Measurements from ENCODE around the gene LHX4.

DNA sequence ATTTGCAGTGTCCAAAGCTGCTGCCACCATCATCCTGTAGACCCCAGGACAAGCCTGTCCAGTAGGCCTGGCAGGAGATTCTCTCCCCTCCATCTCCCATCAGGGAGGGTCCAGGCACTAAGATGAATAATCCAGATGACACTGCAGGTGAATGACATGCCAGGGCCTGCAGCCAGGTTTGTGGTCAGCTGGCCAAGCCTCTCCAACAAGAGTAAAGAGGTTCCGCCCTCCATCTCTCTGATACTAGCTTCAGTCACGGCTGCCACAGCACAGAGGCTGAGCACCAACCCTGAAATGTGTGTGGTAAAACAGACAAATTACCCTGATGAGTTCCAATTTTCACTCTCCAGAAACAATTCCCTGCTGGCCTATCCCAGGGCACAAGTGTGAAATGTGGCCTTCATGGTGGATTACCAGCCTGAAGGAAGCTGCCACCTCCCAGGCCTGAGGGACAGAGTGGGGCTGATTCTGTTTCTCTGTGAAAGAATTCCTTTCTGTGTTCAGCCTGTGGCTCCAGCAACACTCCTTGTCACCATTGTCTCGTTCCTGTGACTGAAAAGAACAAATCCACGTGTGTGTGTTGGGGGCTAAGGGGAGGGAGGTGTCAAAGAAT lies 19.9 kb upstream of the LHX4 start:
- TF ChIP-seq, protein P1, sequence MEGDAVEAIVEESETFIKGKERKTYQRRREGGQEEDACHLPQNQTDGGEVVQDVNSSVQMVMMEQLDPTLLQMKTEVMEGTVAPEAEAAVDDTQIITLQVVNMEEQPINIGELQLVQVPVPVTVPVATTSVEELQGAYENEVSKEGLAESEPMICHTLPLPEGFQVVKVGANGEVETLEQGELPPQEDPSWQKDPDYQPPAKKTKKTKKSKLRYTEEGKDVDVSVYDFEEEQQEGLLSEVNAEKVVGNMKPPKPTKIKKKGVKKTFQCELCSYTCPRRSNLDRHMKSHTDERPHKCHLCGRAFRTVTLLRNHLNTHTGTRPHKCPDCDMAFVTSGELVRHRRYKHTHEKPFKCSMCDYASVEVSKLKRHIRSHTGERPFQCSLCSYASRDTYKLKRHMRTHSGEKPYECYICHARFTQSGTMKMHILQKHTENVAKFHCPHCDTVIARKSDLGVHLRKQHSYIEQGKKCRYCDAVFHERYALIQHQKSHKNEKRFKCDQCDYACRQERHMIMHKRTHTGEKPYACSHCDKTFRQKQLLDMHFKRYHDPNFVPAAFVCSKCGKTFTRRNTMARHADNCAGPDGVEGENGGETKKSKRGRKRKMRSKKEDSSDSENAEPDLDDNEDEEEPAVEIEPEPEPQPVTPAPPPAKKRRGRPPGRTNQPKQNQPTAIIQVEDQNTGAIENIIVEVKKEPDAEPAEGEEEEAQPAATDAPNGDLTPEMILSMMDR (CRISPR knock-in tag; IDR thresholded peaks at IDR 0.05) = no peak
- TF ChIP-seq RNF2 (conservative IDR thresholded peaks at IDR 0.05; ENCODE audit: low read depth) = no peak
- TF ChIP-seq EZH2 (conservative IDR thresholded peaks at IDR 0.05; ENCODE audit: low read depth, low read length) = no peak
- no peak for TF ChIP-seq REL (CRISPR knock-in tag; conservative IDR thresholded peaks at IDR 0.05)
- no peak for TF ChIP-seq BRCA1 (CRISPR knock-in tag; IDR thresholded peaks at IDR 0.05)
- no peak for TF ChIP-seq CBX2 (IDR thresholded peaks at IDR 0.05; ENCODE audit: low read depth, low read length)
- TF ChIP-seq CBX2 (CRISPR knock-in tag; IDR thresholded peaks at IDR 0.05; ENCODE audit: low read depth) = no peak
- TF ChIP-seq, protein P2, sequence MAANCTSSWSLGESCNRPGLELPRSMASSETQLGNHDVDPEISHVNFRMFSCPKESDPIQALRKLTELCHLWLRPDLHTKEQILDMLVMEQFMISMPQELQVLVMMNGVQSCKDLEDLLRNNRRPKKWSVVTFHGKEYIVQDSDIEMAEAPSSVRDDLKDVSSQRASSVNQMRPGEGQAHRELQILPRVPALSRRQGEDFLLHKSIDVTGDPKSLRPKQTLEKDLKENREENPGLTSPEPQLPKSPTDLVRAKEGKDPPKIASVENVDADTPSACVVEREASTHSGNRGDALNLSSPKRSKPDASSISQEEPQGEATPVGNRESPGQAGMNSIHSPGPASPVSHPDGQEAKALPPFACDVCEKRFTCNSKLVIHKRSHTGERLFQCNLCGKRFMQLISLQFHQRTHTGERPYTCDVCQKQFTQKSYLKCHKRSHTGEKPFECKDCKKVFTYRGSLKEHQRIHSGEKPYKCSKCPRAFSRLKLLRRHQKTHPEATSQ (CRISPR knock-in tag; IDR thresholded peaks at IDR 0.05; ENCODE audit: borderline replicate concordance) = no peak
- TF ChIP-seq JUND (CRISPR knock-in tag; IDR thresholded peaks at IDR 0.05) = no peak
- no peak for TF ChIP-seq SP4 (CRISPR knock-in tag; IDR thresholded peaks at IDR 0.05)
- TF ChIP-seq ZFP36 (IDR thresholded peaks at IDR 0.05; ENCODE audit: borderline replicate concordance, low read depth, low read length, partially characterized antibody) = no peak
- TF ChIP-seq, protein P3, sequence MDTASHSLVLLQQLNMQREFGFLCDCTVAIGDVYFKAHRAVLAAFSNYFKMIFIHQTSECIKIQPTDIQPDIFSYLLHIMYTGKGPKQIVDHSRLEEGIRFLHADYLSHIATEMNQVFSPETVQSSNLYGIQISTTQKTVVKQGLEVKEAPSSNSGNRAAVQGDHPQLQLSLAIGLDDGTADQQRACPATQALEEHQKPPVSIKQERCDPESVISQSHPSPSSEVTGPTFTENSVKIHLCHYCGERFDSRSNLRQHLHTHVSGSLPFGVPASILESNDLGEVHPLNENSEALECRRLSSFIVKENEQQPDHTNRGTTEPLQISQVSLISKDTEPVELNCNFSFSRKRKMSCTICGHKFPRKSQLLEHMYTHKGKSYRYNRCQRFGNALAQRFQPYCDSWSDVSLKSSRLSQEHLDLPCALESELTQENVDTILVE (CRISPR knock-in tag; IDR thresholded peaks at IDR 0.05) = no peak
- TF ChIP-seq, protein P4, sequence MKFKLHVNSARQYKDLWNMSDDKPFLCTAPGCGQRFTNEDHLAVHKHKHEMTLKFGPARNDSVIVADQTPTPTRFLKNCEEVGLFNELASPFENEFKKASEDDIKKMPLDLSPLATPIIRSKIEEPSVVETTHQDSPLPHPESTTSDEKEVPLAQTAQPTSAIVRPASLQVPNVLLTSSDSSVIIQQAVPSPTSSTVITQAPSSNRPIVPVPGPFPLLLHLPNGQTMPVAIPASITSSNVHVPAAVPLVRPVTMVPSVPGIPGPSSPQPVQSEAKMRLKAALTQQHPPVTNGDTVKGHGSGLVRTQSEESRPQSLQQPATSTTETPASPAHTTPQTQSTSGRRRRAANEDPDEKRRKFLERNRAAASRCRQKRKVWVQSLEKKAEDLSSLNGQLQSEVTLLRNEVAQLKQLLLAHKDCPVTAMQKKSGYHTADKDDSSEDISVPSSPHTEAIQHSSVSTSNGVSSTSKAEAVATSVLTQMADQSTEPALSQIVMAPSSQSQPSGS (CRISPR knock-in tag; IDR thresholded peaks at IDR 0.05) = no peak
- TF ChIP-seq NFATC3 (CRISPR knock-in tag; IDR thresholded peaks at IDR 0.05) = no peak
